GM23338 (cell line): ENCODE results near the gene THSD7A. TPM values are rescaled to one million over a fixed set of nuclear protein-coding genes. Genes with fewer than 3 reads are reported as not detected.

Experiments
- ATAC-seq: fragments of 200-7000 bp; cut with Tn5 transposase; 3 replicates; pipeline ENCODE4 v1.9.1; 2020
- DNase-seq: peaks from one replicate; pipeline ENCODE4 v3.0.0-alpha.2; 2015; ENCODE audit warnings: low spot score
- H2AFZ ChIP-seq: fragments of 200-600 bp; sonication (generic); 2 replicates; pipeline ENCODE4 v1.8.0; 2016; ENCODE audit warnings: antibody characterized with exemption, mild to moderate bottlenecking, moderate library complexity
- H3F3A ChIP-seq: fragments of 200-600 bp; sonication (generic); replicated peaks from 2 replicates; pipeline ENCODE4 v1.8.0; 2017; ENCODE audit warnings: antibody characterized with exemption, mixed run types, low read depth
- H3K27ac ChIP-seq: fragments of 200-600 bp; sonication (generic); 2 replicates; pipeline ENCODE4 v1.6.1; 2016; ENCODE audit warnings: low read depth
- H3K27me3 ChIP-seq: fragments of 200-600 bp; sonication (generic); 2 replicates; pipeline ENCODE4 v1.8.0; 2016; ENCODE audit warnings: mild to moderate bottlenecking, mixed run types, moderate library complexity; ENCODE audit not compliant: insufficient read depth
- H3K36me3 ChIP-seq: fragments of 200-600 bp; sonication (generic); 2 replicates; pipeline ENCODE4 v1.8.0; 2016; ENCODE audit warnings: mild to moderate bottlenecking; ENCODE audit not compliant: insufficient read depth
- H3K4me1 ChIP-seq: fragments of 200-600 bp; sonication (generic); 2 replicates; pipeline ENCODE4 v1.8.0; 2016; ENCODE audit warnings: mild to moderate bottlenecking, moderate library complexity; ENCODE audit not compliant: insufficient read depth
- H3K4me2 ChIP-seq: fragments of 200-600 bp; sonication (generic); 2 replicates; pipeline ENCODE4 v1.7.1; 2017; ENCODE audit warnings: mixed run types
- H3K4me3 ChIP-seq: fragments of 200-600 bp; sonication (generic); 2 replicates; pipeline ENCODE4 v1.6.1; 2016; ENCODE audit warnings: mixed run types
- H3K79me2 ChIP-seq: fragments of 200-600 bp; sonication (generic); replicated peaks from 2 replicates; pipeline ENCODE4 v1.8.0; 2017; ENCODE audit warnings: mild to moderate bottlenecking; ENCODE audit not compliant: insufficient read depth
- H3K9me2 ChIP-seq: fragments of 200-600 bp; sonication (generic); 2 replicates; pipeline ENCODE4 v1.8.0; 2017; ENCODE audit not compliant: insufficient read depth
- H4K20me1 ChIP-seq: fragments of 200-600 bp; sonication (generic); replicated peaks from 2 replicates; pipeline ENCODE4 v1.8.0; 2017; ENCODE audit warnings: mild to moderate bottlenecking; ENCODE audit not compliant: insufficient read depth
- H3K27ac Mint-ChIP-seq: 2 replicates; pipeline ENCODE4 v1.8.0; 2020; ENCODE audit warnings: inconsistent platforms, mild to moderate bottlenecking, moderate library complexity, mixed read lengths
- H3K27me3 Mint-ChIP-seq: 3 replicates; pipeline ENCODE4 v1.8.0; 2022; ENCODE audit warnings: low read depth, mild to moderate bottlenecking, moderate library complexity, mixed read lengths, inconsistent platforms; ENCODE audit not compliant: insufficient read depth, poor library complexity
- H3K36me3 Mint-ChIP-seq: 3 replicates; pipeline ENCODE4 v1.8.0; 2021; ENCODE audit warnings: low read depth, mild to moderate bottlenecking, inconsistent platforms, moderate library complexity, mixed read lengths
- H3K4me1 Mint-ChIP-seq: 3 replicates; pipeline ENCODE4 v1.8.0; 2020; ENCODE audit warnings: mild to moderate bottlenecking, inconsistent platforms, mixed read lengths
- H3K4me3 Mint-ChIP-seq: 3 replicates; pipeline ENCODE4 v1.8.0; 2021; ENCODE audit warnings: moderate library complexity, mild to moderate bottlenecking, inconsistent platforms, mixed read lengths
- H3K9me3 Mint-ChIP-seq: 3 replicates; pipeline ENCODE4 v1.8.0; 2020; ENCODE audit warnings: moderate library complexity, mild to moderate bottlenecking, inconsistent platforms, mixed read lengths
- CREB1 ChIP-seq: fragments of 250-450 bp; sonication (Bioruptor Pico); IDR thresholded peaks from 2 replicates; pipeline ENCODE4 v1.5.0; 2020; ENCODE audit warnings: low read depth, mild to moderate bottlenecking, moderate library complexity
- CTCF ChIP-seq, 2 experiments: fragments of 200-600 bp in 1 of 2; sonication (generic) in 1 of 2; conservative IDR thresholded peaks; 2 replicates each; pipeline versions ENCODE4 v1.5.1 to v1.6.1; 2016 to 2017; ENCODE audit warnings: antibody characterized with exemption in 2 of 2, low read depth in 2 of 2, mild to moderate bottlenecking in 2 of 2, moderate library complexity in 1 of 2
- ETS1 ChIP-seq: IDR thresholded peaks from 2 replicates; pipeline ENCODE4 v1.6.1; 2016; ENCODE audit warnings: antibody characterized with exemption
- EZH2phosphoT487 ChIP-seq: fragments of 200-600 bp; sonication (generic); IDR thresholded peaks from one replicate; pipeline ENCODE4 v1.8.1; 2018; ENCODE audit warnings: antibody characterized with exemption; ENCODE audit not compliant: unreplicated experiment
- JUNB ChIP-seq: IDR thresholded peaks from one replicate; pipeline ENCODE4 v1.6.1; 2016; ENCODE audit warnings: antibody characterized with exemption; ENCODE audit not compliant: unreplicated experiment
- NANOG ChIP-seq: IDR thresholded peaks from 2 replicates; pipeline ENCODE4 v1.6.1; 2016; ENCODE audit warnings: antibody characterized with exemption, borderline replicate concordance
- POLR2AphosphoS5 ChIP-seq: IDR thresholded peaks from 2 replicates; pipeline ENCODE4 v1.6.1; 2016; ENCODE audit warnings: antibody characterized with exemption, low read depth
- STAT1 ChIP-seq: IDR thresholded peaks from one replicate; pipeline ENCODE4 v1.6.1; 2016; ENCODE audit warnings: antibody characterized with exemption; ENCODE audit not compliant: unreplicated experiment
- ZNF331 ChIP-seq: fragments of 250-450 bp; sonication (Bioruptor Pico); IDR thresholded peaks from 2 replicates; pipeline ENCODE4 v1.5.0; 2020; ENCODE audit warnings: low read depth, mild to moderate bottlenecking, moderate library complexity
- polyA plus RNA-seq: library from polyadenylated mRNA; unstranded; fragments of >200 nt; fragmentation: Nextera tagmentation; extraction: Ambion mirVana; gene quantifications from 2 replicates; pipeline ENCODE4 v1.2.1, GENCODE V29; 2016
- total RNA-seq: library from RNA; depleted of rRNA; stranded (reverse); fragments of >200 nt; shearing (Covaris generic); gene quantifications from 2 replicates; pipeline ENCODE4 v1.2.3, GENCODE V29; 2014
- TF ChIP-seq, protein P1 (sequence below): IDR thresholded peaks from one replicate; pipeline ENCODE4 v1.6.1; 2018; ENCODE audit warnings: antibody characterized with exemption; ENCODE audit not compliant: unreplicated experiment

The THSD7A gene
- total and polyA plus RNA-seq, 2 experiments from 2014 or later, result 1.3 to 2.1 TPM

DNA sequence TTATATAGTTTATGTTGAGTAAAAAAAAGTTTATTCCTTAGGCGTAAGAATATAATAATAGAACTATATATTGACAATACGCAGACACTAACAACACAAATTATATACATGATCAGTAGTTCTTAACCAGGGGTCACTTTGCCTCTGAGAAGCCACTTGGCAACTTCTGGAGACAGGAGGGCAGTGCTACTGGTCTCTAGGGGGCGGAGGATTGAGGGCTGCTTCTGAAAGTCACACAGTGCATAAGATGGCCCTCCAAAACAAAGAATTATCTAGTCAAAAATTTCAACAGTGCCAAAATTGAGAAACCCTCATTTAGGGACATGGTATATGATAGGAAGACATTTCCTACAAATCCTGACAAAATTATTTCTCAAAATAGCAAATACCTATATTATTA lies 77.1 kb downstream of the THSD7A start:
- Histone ChIP-seq H3K79me2 (no peaks in the 10 kb centered on the region), H2AFZ (no peak overlapping the region), H3K4me3 (no peak overlapping the region), H3K27me3 (no peaks in the 10 kb centered on the region), H3K9me2 (no peaks in the 10 kb centered on the region), H4K20me1 (no peaks in the 10 kb centered on the region), H3K27ac (no peak overlapping the region), H3F3A (no peaks in the 10 kb centered on the region), H3K4me2 (no peak overlapping the region), H3K36me3 (no peaks in the 10 kb centered on the region), H3K4me1 (no peaks in the 10 kb centered on the region)
- H3K4me3 Mint-ChIP-seq, result no peak overlapping the region
- TF ChIP-seq CTCF (conservative IDR thresholded peaks at IDR 0.05; ENCODE audit: low read depth in 2 of 2) (peak in 1 of 2 experiments; percentile 37; a peak in 3 of 4 replicates), EZH2phosphoT487 (no peak)
- H3K4me1 Mint-ChIP-seq, result peaks cover 3% of the 10 kb centered on the region; the same call in 1 of the 3 replicates
- peak; percentile 64 for ATAC-seq
- DNase-seq, result peak; percentile 21
- H3K27me3 Mint-ChIP-seq, result no peaks in the 10 kb centered on the region
- H3K36me3 Mint-ChIP-seq, result no peaks in the 10 kb centered on the region
- H3K9me3 Mint-ChIP-seq, result no peaks in the 10 kb centered on the region
- H3K27ac Mint-ChIP-seq, result no peak overlapping the region

- H3K4me1 ChIP-seq, result no peaks in the 10 kb centered on the region
- ATAC-seq, result no peak
- Mint-ChIP-seq H3K36me3 (no peaks in the 10 kb centered on the region), H3K4me1 (peaks cover 3% of the 10 kb centered on the region; the same call in 1 of the 3 replicates), H3K4me3 (no peak overlapping the region), H3K27ac (no peak overlapping the region), H3K27me3 (no peaks in the 10 kb centered on the region), H3K9me3 (no peaks in the 10 kb centered on the region)
- no peak overlapping the region for H3K4me3 ChIP-seq
- H3K9me2 ChIP-seq, result no peaks in the 10 kb centered on the region
- no peaks in the 10 kb centered on the region for H4K20me1 ChIP-seq
- no peaks in the 10 kb centered on the region for H3K27me3 ChIP-seq
- no peaks in the 10 kb centered on the region for H3K79me2 ChIP-seq
- DNase-seq, result no peak
- H3F3A ChIP-seq, result no peaks in the 10 kb centered on the region
- H3K27ac ChIP-seq, result no peak overlapping the region
- H3K4me2 ChIP-seq, result no peak overlapping the region
- H2AFZ ChIP-seq, result no peak overlapping the region
- no peaks in the 10 kb centered on the region for H3K36me3 ChIP-seq
- TF ChIP-seq CTCF (conservative IDR thresholded peaks at IDR 0.05; ENCODE audit: low read depth in 2 of 2), result no peak
- no peak for TF ChIP-seq NANOG
- TF ChIP-seq ZNF331 (CRISPR knock-in tag), result no peak
- TF ChIP-seq CREB1 (CRISPR knock-in tag), result no peak
- no peak for TF ChIP-seq ETS1
- no peak for TF ChIP-seq STAT1
- TF ChIP-seq EZH2phosphoT487, result no peak
- no peak for TF ChIP-seq POLR2AphosphoS5
- TF ChIP-seq, protein P1, sequence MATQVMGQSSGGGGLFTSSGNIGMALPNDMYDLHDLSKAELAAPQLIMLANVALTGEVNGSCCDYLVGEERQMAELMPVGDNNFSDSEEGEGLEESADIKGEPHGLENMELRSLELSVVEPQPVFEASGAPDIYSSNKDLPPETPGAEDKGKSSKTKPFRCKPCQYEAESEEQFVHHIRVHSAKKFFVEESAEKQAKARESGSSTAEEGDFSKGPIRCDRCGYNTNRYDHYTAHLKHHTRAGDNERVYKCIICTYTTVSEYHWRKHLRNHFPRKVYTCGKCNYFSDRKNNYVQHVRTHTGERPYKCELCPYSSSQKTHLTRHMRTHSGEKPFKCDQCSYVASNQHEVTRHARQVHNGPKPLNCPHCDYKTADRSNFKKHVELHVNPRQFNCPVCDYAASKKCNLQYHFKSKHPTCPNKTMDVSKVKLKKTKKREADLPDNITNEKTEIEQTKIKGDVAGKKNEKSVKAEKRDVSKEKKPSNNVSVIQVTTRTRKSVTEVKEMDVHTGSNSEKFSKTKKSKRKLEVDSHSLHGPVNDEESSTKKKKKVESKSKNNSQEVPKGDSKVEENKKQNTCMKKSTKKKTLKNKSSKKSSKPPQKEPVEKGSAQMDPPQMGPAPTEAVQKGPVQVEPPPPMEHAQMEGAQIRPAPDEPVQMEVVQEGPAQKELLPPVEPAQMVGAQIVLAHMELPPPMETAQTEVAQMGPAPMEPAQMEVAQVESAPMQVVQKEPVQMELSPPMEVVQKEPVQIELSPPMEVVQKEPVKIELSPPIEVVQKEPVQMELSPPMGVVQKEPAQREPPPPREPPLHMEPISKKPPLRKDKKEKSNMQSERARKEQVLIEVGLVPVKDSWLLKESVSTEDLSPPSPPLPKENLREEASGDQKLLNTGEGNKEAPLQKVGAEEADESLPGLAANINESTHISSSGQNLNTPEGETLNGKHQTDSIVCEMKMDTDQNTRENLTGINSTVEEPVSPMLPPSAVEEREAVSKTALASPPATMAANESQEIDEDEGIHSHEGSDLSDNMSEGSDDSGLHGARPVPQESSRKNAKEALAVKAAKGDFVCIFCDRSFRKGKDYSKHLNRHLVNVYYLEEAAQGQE, result no peak
- no peak for TF ChIP-seq JUNB
These were observed 77.9 kb downstream of the THSD7A start for GRCh38 chr7:11754123-11754522.
